ENCODE data around the gene DCN. TPM values are rescaled to one million over a fixed set of nuclear protein-coding genes. Genes with fewer than 3 reads are reported as not detected.

The DCN gene
- total RNA-seq, 2 donors from 2014 or later = 301 to 314 TPM

DNA sequence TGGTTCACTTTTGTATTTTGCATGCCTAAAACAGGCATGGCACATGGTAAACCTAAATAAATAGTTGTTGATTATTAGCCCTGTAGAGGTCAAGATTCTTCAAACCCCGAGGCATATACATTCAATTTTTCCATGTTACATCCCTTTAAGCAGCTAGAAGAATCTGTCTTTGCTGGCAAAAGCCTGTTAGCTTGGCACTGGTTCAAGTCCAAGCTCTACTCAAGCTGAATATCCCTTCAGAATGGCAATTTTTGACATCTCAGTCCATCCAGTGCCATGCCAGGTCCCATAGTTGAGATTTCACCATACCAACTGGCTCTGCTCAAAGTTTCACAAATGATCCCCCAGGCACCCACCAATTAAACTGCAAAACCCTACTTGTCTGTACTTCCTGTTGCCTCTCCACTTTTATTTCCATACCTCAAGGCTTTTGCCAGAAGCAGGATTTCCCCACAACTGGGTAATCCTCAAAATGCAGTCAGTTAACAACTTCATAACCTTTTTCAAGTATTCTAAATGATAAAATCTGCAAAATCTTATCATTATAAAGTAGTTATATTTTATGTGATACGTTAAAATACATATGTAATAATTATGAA, 9.0 kb upstream of the DCN start:
- no peak overlapping the region for H3K4me3 ChIP-seq
- no peaks in the 10 kb centered on the region for H3K36me3 ChIP-seq (replicated peaks in 1 of 2; ENCODE audit: insufficient read depth in 1 of 2, low read depth in 2 of 2)
- H3K4me1 ChIP-seq = no peaks in the 10 kb centered on the region
- no peak for TF ChIP-seq POLR2A (IDR thresholded peaks at IDR 0.05)
- TF ChIP-seq, protein P1, sequence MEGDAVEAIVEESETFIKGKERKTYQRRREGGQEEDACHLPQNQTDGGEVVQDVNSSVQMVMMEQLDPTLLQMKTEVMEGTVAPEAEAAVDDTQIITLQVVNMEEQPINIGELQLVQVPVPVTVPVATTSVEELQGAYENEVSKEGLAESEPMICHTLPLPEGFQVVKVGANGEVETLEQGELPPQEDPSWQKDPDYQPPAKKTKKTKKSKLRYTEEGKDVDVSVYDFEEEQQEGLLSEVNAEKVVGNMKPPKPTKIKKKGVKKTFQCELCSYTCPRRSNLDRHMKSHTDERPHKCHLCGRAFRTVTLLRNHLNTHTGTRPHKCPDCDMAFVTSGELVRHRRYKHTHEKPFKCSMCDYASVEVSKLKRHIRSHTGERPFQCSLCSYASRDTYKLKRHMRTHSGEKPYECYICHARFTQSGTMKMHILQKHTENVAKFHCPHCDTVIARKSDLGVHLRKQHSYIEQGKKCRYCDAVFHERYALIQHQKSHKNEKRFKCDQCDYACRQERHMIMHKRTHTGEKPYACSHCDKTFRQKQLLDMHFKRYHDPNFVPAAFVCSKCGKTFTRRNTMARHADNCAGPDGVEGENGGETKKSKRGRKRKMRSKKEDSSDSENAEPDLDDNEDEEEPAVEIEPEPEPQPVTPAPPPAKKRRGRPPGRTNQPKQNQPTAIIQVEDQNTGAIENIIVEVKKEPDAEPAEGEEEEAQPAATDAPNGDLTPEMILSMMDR (IDR thresholded peaks at IDR 0.05) = no peak
- WGBS, 2 donors = 51 to 52% methylated on average over 2 of the region's 2 CpGs
- H3K27ac ChIP-seq = no peak overlapping the region
- DNase-seq (no peak), ATAC-seq (no peak)
- peaks cover 0 to 8% (median 0%) of the 10 kb centered on the region in 3 donors for H3K9me3 ChIP-seq
- no peaks in the 10 kb centered on the region for H3K27me3 ChIP-seq
- intact Hi-C loops (cut with DNase I) = no loop called here

DNA sequence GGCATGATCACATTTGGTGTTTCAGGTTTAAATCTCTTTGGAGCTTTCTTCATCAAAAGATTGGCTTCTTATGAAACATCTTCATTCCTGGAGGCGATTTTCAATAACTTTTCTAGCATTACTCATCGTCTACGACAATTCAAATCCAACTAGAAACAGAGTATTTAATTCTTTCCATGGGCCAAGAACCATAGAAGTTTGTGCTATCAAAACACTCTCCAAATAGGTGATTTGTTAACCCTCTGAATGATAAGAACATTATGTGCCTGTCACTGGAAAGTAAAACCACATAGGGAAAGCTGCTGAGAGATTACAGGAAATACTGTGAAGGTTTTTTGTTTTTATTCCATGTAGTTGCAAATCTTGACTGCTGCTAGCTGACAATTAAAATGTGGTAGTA, 6.9 kb upstream of the DCN start:
- intact Hi-C loops (cut with DNase I) = no loop called here
- Histone ChIP-seq H3K9me3 (no peaks in the 10 kb centered on the region), H3K27ac (no peak overlapping the region), H3K4me1 (no peaks in the 10 kb centered on the region), H3K27me3 (no peaks in the 10 kb centered on the region), H3K4me3 (no peak overlapping the region), H3K36me3 (replicated peaks in 1 of 2; ENCODE audit: insufficient read depth in 1 of 2, low read depth in 2 of 2) (no peaks in the 10 kb centered on the region)
- DNase-seq = no peak
- ATAC-seq = peak; percentile 15
- 62 to 73% methylated on average over 3 of the region's 3 CpGs for WGBS, 2 donors
- TF ChIP-seq, protein P1 (IDR thresholded peaks at IDR 0.05) = no peak
- no peak for TF ChIP-seq POLR2A (IDR thresholded peaks at IDR 0.05)

DNA sequence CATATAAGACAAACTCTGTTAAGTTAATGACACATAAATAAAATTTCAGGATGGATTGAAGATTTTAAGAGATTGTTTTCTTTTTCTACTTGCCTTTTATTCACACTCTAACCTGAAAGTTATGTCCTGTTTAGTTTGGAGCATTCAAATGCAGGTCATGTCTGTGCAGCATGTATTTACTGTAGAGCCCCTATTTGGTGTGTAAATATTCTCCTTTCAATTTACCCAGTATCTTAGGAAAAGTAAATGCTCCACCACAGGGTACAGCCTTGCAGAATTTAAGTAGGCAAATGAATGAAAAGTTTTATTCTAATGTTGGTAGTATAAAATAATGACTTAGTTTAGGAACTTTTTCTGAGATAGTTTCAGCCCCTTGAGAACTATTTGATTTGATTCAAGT, 6.2 kb upstream of the DCN start:
- DNase-seq = no peak
- Histone ChIP-seq H3K4me1 (no peaks in the 10 kb centered on the region), H3K27ac (no peak overlapping the region), H3K9me3 (no peaks in the 10 kb centered on the region), H3K27me3 (no peaks in the 10 kb centered on the region), H3K4me3 (no peak overlapping the region), H3K36me3 (replicated peaks in 1 of 2; ENCODE audit: insufficient read depth in 1 of 2, low read depth in 2 of 2) (no peaks in the 10 kb centered on the region)
- no peak for ATAC-seq
- intact Hi-C loops (cut with DNase I) = no loop called here
- no peak for TF ChIP-seq POLR2A (IDR thresholded peaks at IDR 0.05)
- TF ChIP-seq, protein P1 (IDR thresholded peaks at IDR 0.05) = no peak

DNA sequence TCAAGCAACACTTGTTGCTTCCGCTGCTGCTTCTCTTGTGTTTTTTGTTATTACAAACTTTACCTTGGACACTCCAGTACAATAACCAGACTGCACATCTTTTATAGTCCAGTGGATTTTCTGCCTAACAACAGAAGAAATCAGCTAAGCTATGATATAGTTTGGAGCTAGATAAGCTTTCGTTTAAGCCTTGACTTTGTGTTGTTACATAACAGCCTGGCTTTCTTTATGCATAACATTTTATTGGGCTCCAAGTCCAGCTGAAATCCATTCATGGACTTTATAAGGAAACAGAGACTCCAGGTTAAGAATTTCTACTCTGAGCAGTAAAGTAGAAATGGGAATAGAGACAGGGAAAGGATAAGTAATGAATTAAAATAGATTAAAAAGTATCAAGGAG, 3.5 kb upstream of the DCN start:
- no peaks in the 10 kb centered on the region for H3K36me3 ChIP-seq (replicated peaks in 1 of 2; ENCODE audit: insufficient read depth in 1 of 2, low read depth in 2 of 2)
- H3K4me3 ChIP-seq = no peak overlapping the region
- DNase-seq (no peak), ATAC-seq (no peak)
- no peak overlapping the region for H3K27ac ChIP-seq
- TF ChIP-seq POLR2A (IDR thresholded peaks at IDR 0.05) = no peak
- TF ChIP-seq, protein P1 (IDR thresholded peaks at IDR 0.05) = no peak
- WGBS, 2 donors = 51% methylated on average over 2 of the region's 2 CpGs
- H3K9me3 ChIP-seq = no peaks in the 10 kb centered on the region
- intact Hi-C loops (cut with DNase I) = no loop called here
- H3K4me1 ChIP-seq = no peaks in the 10 kb centered on the region
- no peaks in the 10 kb centered on the region for H3K27me3 ChIP-seq

DNA sequence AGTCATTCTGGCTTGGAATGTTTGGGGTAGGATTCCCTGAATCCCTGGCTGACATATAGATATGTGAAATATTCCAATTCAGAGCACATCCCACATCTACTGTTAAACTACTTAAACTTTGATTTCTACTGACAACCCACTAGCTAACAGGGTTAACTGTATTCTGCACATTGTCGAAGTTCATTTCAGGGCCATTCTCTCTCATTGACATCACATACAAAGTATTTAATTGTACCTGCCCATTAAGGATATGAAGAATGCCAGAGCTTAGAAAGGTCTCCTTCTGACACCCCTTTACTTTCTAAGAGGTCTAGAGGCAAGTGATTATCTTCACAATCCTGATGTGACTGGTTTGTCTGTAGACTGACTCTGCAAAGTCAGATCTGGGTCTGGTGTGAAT, 2.8 kb upstream of the DCN start:
- H3K27me3 ChIP-seq = no peaks in the 10 kb centered on the region
- no peaks in the 10 kb centered on the region for H3K4me1 ChIP-seq
- no peak for TF ChIP-seq POLR2A (IDR thresholded peaks at IDR 0.05)
- TF ChIP-seq, protein P1 (IDR thresholded peaks at IDR 0.05) = no peak
- no peaks in the 10 kb centered on the region for H3K36me3 ChIP-seq (replicated peaks in 1 of 2; ENCODE audit: insufficient read depth in 1 of 2, low read depth in 2 of 2)
- ATAC-seq = no peak
- no peak overlapping the region for H3K4me3 ChIP-seq
- H3K27ac ChIP-seq = no peak overlapping the region
- no peaks in the 10 kb centered on the region for H3K9me3 ChIP-seq
- WGBS, 2 donors = 57 to 78% methylated on average over 1 of the region's 1 CpG
- DNase-seq = no peak
- intact Hi-C loops (cut with DNase I) = no loop called here
